ENCODE results near the gene UNC13A. TPM values are rescaled to one million over a fixed set of nuclear protein-coding genes. Genes with fewer than 3 reads are reported as not detected.

UNC13A gene
- polyA plus RNA-seq, 1 donor from 2014 or later = 7.8 TPM

DNA sequence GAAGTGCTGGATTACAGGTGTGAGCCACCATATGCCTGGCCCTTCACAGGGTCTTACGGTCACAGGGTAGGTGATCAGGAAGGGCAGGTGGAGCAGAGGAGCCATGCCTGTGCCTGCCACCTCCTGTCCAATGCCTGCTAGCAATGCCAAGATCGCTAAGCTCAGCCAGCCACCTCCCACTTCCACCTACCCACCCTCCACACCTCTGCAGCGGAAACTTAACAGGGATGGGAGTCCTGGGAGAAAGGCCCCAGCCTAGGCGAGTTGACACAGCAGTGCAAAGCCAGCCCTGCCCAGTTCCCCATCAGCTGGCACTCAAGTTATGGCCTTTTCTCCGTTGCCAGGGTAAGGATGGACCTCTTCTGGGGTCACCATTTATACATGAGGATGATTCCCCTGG is 47.3 kb upstream of the UNC13A start:
- H4K20me1 ChIP-seq (ENCODE audit: insufficient read depth) = no peaks in the 10 kb centered on the region
- no peaks in the 10 kb centered on the region for H3F3A ChIP-seq (ENCODE audit: insufficient read depth, low read length, poor library complexity, severe bottlenecking)
- H3K4me3 ChIP-seq (ENCODE audit: low read length) = no peak overlapping the region
- H3K4me2 ChIP-seq (ENCODE audit: low read length) = no peak overlapping the region
- H3K27ac ChIP-seq (ENCODE audit: low read length) = no peak overlapping the region
- no peaks in the 10 kb centered on the region for H3K27me3 ChIP-seq (ENCODE audit: insufficient read depth, low read depth, low read length)
- H3K9me2 ChIP-seq (ENCODE audit: insufficient read depth, low read length) = no peaks in the 10 kb centered on the region
- H2AFZ ChIP-seq (ENCODE audit: low read depth, low read length) = no peak overlapping the region
- TF ChIP-seq CTCF (IDR thresholded peaks at IDR 0.05; ENCODE audit: poor library complexity, severe bottlenecking) = no peak
- TF ChIP-seq EP300 (conservative IDR thresholded peaks at IDR 0.05; ENCODE audit: poor library complexity, severe bottlenecking) = no peak
- TF ChIP-seq TAF1 (IDR thresholded peaks at IDR 0.05; ENCODE audit: low read depth) = no peak
- TF ChIP-seq SMC3 (conservative IDR thresholded peaks at IDR 0.05; ENCODE audit: poor library complexity) = no peak
- no peak for TF ChIP-seq MXI1 (conservative IDR thresholded peaks at IDR 0.05; ENCODE audit: poor library complexity, severe bottlenecking)
- TF ChIP-seq REST (IDR thresholded peaks at IDR 0.05; ENCODE audit: borderline replicate concordance) = no peak
- TF ChIP-seq EZH2 (IDR thresholded peaks at IDR 0.05; ENCODE audit: borderline replicate concordance, insufficient read depth, low read length, poor library complexity, severe bottlenecking) = no peak
- TF ChIP-seq POLR2AphosphoS5 (IDR thresholded peaks at IDR 0.05) = no peak
- no peak for TF ChIP-seq RAD21 (conservative IDR thresholded peaks at IDR 0.05)
- H3K9me3 ChIP-seq (ENCODE audit: low read length) = no peaks in the 10 kb centered on the region
- H3K36me3 ChIP-seq (ENCODE audit: insufficient read depth, low read length) = peaks cover 15% of the 10 kb centered on the region
- peaks cover 15% of the 10 kb centered on the region for H3K79me2 ChIP-seq (replicated peaks; ENCODE audit: insufficient read depth, low read length)
- H3K9ac ChIP-seq (ENCODE audit: low read length) = no peak overlapping the region

- Histone ChIP-seq H3K4me2 (ENCODE audit: low read length) (no peak overlapping the region), H3K4me3 (ENCODE audit: low read length) (no peak overlapping the region), H3K9me2 (ENCODE audit: insufficient read depth, low read length) (no peaks in the 10 kb centered on the region), H3K9ac (ENCODE audit: low read length) (no peak overlapping the region), H3K27ac (ENCODE audit: low read length) (no peak overlapping the region), H3K79me2 (replicated peaks; ENCODE audit: insufficient read depth, low read length) (peaks cover 15% of the 10 kb centered on the region), H3K9me3 (ENCODE audit: low read length) (no peaks in the 10 kb centered on the region), H3K27me3 (ENCODE audit: insufficient read depth, low read depth, low read length) (no peaks in the 10 kb centered on the region), H3F3A (ENCODE audit: insufficient read depth, low read length, poor library complexity, severe bottlenecking) (no peaks in the 10 kb centered on the region), H4K20me1 (ENCODE audit: insufficient read depth) (no peaks in the 10 kb centered on the region), H2AFZ (ENCODE audit: low read depth, low read length) (no peak overlapping the region), H3K36me3 (ENCODE audit: insufficient read depth, low read length) (peaks cover 16% of the 10 kb centered on the region)
- no peak for TF ChIP-seq CTCF (IDR thresholded peaks at IDR 0.05; ENCODE audit: poor library complexity, severe bottlenecking)
Measured at GRCh38 chr19:17734146-17734545, 46.0 kb upstream of the UNC13A start.

Data from neural cell (in vitro differentiated cells).